GM19455 (cell line): ENCODE data around the gene PAQR4.

Source experiments
- ATAC-seq: cut with Tn5 transposase; IDR thresholded peaks from one replicate; pipeline ENCODE4 v1.9.1; 2021; ENCODE audit not compliant: unreplicated experiment

PAQR4 gene

DNA sequence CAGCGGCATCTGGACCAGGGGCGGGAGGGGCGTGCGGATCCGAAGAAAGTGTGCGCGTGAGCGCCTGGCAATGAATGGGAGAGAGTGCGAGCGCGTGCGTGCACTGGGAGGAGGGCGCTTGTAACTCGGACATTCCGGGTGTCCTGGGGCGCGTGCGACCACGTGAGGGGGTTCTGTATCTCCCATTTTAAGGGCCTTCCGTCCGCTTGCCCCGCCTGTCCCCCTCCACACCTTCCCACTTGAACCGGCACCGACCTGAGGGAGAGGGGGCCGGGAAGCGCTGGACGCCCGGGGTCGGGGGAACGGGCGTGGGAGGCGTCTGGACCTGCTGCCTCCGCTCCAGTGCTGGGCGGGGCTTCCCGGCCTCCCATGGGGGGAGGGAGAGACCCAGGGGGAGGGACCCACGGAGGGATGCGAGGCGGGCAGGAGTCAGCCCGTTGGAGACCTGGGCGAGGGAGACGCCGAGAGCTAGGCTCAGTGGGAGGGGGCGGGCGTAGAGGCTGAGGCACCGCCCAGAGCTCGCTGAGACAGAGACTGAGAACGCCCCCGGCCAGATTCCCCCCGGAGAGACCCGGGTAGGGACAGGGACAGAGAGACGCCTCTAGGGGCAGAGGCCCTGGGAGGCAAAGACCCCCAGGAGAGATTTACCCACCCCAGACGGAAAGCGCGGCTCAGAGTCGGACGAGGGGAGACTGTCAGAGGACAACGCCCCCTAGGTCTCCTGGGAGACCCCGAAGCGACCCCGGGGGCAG, 5.2 kb upstream of the PAQR4 start, which contains the start of gene KREMEN2:
TSS of gene KREMEN2 (plus strand) at position 553 of the 752 bp plus-strand sequence. CDS start 246 bp downstream, outside the sequence.
- no peak for ATAC-seq

DNA sequence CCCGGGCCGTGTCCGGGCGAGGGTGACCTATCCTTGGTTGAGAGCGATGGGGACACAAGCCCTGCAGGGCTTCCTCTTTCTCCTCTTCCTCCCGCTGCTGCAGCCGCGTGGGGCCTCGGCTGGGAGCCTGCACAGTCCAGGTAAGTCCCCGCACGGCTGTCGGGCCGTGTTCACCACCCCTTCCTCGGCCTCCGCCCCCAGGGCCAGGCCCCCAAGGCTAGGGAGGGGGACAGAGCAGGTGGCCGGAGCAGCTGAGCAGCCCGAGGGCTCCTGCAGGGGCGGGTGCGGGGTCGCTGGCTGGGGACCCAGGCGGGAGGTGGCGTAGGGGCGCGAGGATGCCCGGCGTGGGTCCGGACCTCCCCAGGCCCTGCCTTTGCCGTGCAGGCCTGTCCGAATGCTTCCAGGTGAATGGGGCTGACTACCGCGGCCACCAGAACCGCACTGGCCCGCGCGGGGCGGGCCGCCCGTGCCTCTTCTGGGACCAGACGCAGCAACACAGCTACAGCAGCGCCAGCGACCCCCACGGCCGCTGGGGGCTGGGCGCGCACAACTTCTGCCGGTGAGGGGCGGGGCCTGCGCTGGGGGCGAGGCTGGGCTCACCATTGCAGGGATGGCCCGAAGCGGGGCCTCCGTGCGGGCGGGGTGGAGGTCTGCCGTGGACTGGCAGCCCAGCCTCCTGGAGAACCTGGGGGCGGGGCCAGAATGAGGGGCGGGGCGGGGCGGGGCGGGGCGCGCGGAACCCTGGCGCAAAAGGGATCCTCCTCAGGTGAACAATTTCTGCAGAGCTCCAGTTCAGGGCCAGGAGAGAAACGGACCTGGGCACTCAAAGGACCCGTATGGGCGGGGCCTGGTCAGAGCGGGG, 4.4 kb upstream of the PAQR4 start:
- ATAC-seq, result no peak

DNA sequence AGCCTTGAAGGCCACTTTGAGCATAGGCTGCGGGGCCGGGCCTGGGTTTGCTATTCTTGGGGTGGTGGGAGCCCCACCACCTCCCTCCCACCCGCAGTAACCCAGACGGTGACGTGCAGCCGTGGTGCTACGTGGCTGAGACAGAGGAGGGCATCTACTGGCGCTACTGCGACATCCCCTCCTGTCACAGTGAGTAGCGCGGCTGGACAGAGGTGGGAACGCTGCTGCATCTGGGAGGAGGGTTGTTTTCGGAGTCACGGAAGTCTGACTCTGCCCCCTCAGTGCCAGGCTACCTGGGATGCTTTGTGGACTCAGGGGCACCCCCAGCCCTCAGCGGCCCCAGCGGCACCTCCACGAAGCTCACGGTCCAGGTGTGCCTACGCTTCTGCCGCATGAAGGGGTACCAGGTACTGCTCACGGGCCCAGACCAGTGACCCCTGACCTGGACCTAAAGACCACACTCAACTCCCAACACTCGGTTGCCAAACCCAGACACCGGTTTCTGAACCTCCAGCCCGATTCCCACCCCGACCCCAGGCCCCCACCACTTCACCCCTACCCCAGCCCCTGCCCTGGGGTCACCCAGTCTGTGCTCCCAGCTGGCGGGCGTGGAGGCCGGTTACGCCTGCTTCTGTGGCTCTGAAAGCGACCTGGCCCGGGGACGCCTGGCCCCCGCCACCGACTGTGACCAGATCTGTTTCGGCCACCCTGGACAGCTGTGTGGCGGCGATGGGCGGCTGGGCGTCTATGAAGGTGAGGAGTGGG, 2.9 kb upstream of the PAQR4 start:
- no peak for ATAC-seq

DNA sequence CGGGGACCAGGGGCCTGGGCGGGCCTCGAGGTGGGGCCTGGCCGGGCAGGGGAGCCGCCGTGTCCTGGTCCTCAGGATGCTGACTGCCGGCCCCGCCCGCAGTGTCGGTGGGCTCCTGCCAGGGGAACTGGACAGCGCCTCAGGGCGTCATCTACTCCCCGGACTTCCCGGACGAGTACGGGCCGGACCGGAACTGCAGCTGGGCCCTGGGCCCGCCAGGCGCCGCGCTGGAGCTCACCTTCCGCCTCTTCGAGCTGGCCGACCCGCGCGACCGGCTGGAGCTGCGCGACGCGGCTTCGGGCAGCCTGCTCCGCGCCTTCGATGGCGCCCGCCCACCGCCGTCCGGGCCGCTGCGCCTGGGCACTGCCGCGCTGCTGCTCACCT, 2.3 kb upstream of the PAQR4 start:
- no peak for ATAC-seq

DNA sequence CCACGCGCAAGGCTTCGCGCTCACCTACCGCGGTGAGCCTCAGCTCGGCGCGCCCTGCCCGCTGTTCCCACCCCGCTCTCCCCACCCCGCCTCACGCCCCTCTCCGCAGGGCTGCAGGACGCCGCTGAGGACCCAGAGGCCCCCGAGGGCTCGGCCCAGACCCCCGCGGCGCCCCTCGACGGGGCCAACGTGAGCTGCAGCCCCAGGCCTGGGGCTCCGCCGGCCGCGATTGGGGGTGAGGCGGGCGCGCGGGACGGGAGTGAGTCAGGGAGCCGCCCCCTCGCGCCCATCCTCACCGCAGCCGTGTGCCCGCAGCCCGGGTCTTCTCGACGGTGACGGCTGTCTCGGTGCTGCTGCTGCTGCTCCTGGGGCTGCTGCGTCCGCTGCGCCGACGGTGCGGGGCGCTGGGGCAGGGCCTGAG, 1.9 kb upstream of the PAQR4 start:
- ATAC-seq, result no peak

DNA sequence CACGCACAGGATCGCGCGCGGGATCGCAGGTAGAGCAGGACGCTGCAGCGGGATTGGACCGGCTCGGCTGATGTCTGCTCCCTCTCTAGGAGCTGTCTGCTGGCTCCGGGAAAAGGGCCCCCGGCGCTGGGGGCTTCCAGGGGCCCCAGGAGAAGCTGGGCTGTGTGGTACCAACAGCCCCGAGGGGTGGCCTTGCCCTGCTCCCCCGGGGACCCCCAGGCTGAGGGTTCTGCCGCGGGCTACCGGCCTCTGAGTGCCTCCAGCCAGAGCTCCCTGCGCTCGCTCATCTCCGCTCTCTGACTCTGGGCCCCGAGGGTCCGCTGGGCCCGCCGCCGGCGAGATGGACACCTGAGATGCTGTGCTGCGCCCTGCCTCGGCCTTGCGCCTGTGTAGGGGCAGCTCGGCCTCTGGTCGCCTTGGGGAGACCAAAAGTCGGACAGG, 1.4 kb upstream of the PAQR4 start:
- no peak for ATAC-seq

DNA sequence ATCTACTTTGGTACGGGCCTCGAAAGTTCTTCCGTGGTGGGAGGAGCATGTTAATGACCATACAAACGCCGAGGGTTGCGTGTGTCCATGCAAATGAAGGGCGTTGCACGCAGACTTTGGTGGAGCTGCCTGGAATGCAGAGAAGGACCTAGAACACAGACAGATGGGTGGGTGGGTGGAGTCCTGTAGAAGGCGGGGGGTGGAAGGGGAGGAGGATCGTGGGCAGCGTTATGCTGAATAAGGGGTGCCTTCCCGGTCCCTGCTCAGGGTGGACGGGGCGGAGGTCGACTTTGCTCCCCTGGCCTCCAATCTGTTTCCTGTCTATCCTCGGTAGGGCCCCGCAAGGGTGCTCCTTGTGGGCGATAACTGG, 795 bp upstream of the PAQR4 start:
- no peak for ATAC-seq

DNA sequence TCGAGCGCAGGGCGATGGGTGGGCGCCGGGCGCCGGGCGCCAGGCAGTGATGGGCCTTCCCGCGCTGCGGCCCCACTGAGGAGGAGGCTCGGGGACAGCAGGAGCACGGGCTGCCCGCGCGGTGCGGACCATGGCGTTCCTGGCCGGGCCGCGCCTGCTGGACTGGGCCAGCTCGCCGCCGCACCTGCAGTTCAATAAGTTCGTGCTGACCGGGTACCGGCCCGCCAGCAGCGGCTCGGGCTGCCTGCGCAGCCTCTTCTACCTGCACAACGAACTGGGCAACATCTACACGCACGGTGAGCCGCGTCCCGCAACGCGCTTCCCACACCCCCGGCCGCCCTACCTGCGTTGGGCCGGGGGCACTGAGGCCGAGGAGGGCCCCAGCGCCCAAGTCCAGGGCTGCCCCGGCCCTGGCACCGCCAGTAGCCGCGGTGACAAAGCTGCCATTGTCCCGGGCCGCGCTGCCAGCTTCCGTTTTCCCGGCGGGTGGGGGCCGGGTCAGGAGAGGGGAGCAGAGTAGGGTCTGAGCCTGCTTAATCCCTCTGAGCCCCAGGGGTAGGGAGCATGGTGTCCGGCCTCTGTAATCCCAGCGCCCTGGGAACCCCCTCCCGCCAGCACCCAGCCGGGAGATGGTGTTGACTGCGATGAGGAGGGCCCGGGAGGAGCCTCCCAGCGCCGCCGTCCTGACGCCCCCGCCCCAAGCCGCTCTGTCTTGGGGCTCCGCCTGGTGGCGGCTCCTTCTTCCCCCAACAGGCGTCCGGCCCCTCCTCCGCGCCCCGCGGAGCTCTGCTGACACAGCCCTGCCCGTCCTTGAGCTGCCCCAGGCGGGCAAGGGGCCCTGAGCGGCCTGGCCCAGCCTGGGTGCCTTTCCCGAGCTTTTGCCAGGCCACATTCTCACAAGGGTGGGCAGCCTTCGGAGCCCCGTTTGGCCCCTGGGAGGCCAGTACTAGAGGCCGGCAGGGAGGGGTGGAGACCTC, 685 bp downstream of the PAQR4 start:
- no peak for ATAC-seq

DNA sequence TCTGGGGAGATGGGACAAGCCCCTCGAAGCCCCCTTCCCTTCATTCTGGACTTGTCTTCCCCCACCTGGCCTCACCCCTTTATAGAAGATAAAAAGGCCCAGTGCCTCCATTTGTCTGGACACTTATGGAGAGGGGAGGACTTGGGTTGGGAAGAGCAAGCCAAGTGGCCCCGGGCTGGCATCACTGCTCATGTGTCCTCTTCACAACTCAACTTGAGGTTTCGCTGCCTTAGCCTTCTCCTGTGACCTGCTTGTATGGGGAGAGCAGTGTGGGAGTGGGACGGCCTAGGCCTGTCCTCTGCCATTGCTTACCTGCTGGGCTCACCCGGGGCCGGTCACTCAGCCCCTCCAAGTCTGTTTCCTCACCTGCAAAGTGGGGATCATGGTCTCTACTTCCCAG, 1.4 kb downstream of the PAQR4 start:
- ATAC-seq, result no peak

DNA sequence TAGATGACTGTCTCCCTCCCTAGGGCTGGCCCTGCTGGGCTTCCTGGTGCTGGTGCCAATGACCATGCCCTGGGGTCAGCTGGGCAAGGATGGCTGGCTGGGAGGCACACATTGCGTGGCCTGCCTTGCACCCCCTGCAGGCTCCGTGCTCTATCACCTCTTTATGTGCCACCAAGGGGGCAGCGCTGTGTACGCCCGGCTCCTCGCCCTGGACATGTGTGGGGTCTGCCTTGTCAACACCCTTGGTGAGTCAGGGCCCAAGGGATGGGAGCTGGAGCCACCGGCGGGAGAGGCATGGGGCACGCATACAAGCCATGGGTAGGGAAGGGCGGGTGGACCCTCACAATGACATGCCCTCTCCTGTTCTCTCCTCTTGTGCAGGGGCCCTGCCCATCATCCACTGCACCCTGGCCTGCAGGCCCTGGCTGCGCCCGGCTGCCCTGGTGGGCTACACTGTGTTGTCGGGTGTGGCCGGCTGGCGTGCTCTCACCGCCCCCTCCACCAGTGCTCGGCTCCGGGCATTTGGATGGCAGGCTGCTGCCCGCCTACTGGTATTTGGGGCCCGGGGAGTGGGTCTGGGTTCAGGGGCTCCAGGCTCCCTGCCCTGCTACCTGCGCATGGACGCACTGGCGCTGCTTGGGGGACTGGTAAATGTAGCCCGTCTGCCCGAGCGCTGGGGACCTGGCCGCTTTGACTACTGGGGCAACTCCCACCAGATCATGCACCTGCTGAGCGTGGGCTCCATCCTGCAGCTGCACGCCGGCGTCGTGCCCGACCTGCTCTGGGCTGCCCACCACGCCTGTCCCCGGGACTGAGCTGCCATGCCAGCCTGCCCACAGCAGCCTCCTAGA, 2.2 kb downstream of the PAQR4 start:
- ATAC-seq, result no peak

DNA sequence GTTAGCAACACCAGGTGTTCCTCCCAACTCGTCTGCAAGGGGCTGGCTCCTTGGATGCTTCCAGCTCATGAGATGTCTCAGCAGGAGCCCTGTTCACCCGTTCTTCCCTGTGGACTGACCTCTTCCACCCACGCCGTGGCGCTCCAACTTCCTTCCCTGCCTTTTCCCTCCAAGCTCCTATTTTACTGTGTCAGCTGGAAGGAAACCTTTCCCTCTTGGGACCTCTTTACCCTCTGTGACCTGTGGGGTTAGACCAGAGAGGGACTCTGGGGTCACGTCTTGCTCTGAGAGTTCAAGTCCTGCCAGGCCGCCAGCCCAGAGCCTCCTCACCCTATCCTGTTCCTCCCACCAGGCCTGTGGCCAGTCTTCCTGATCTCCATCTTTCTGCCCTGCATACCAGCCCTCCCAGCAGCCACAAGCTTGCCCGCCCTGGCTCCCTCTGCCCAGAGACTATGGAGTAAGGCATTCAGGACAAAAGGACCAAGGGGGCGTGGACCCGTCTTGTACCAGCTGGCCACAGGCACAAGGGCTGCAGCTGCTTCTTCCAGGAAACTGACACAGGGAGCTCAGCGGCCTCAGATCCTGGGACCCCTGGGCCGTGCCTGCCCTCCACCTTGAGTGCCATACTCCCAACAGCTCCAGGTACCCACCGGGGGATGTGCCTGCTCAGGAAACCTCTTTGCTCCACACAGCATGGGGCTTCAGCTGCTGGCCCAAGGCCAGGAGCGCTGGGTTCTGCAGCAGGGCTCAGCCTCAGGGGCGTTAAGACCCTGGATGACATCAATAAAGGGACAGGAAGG, 3.0 kb downstream of the PAQR4 start:
- no peak for ATAC-seq

DNA sequence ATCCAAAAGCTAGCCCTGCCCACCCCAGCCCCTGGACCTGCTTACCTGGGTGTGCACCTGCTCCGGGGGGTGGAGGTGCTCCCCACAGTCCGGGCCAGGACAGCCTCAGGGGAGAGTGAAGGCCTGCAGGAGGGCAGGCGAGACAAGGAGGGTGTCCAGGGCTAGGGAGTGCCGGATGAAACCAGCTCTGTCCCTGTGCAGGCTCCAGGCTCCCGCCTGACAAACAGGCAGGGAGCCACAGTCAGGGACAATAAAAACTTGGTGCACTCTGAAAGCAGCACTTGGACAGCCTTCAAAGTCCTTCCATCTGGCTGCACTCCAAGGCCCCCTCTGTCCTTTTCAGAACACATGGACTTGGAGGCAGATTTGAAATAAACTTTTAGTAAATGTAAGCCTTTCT, 3.9 kb downstream of the PAQR4 start:
- no peak for ATAC-seq

DNA sequence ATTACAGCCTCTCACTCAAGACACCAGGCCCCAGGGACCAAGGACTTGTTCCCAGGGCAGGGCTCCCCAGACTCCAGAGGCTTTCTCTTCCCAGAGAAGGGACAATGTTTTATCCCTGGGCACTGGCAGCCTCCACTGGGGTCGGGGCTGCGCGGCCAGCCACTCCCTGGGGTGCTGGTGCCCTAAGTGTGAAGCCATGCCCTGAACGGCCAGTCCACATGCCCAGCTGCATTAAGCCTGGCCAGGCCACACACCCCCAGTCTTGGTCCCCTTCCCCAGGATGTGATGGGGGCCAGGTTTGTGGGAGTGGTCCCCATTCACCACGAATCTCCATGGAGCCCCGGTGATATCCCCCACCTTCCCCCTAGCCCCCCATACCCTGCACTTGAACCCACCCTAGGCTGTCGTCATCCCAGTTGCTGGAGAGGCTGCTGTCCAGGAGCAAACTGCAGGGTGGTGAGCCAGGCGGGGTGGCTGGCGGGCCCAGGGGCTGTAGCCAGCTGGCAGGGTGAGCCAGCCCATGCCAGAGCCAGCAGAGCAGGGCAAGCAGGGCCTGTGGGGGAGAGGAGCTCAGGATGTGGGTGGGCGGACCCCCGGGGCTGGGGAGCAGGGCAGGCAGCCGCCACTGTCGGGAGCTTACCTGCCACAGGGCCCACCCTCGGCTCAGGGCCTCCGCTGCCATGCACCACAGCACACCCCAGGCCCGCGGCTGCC, 4.6 kb downstream of the PAQR4 start:
- ATAC-seq, result no peak

DNA sequence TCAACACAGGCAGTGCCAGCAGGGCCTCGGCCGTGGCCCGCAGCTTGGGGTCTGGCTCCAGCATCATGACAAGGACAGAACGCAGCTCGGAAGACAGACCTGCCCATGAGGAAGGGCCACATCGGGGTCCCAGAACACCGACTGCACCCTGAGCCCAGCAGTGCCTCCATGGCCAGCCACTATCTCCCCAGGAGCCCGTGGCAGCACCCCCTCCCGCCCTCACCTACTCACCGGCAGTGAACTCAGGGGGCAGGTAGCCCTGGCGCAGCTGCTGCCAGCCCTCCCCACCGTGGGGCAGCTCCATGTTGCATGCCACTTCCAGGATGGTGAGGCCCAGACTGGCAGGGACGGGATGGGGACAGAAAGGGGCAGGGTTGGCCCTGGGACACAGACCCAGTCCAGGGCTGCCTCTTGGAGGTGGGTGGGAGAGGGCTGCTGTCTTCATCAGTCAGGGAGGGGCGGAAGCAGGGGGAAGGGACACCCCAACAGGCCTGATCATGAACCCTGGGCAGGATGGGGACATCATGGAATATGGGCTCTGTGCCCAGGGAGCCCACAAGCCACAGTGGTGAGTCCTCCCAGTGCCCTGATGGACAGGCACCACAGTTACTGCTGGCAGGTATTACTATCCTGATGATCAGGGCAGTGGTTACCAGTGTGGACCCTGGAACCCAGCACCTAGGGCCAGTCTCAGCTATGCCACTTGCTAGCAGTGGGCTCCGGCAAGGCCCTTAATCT, 5.3 kb downstream of the PAQR4 start:
- no peak for ATAC-seq

DNA sequence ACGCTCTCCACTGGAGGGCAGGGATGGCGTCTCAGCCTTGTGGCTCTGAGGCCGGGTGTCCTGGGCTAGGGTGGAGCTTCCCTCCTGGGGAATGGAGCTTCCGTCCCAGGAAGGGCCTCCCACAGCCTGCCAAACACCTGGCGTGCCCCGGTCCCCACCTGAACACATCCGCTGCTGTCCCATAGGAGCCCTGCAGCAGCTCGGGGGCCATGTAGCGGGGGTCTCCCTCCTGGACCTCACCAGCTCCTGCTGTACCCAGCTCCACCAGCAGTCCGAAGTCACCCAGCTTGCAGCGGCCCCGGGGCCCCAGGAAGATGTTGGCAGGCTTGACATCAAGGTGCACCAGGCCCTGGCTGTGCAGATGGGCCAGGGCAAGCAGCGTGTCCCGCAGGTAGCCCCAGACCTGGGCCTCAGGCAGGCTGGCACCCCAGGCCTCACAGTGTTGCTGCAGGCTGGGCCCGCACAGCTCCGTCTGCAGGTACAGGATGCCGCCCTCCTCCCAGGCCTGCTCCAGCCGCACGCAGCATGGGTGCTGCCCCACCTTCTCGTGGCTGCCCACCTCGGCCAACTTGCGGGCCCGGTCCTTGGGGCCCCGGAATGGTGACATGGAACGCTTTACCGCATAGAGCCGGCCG, 6.1 kb downstream of the PAQR4 start:
- no peak for ATAC-seq

DNA sequence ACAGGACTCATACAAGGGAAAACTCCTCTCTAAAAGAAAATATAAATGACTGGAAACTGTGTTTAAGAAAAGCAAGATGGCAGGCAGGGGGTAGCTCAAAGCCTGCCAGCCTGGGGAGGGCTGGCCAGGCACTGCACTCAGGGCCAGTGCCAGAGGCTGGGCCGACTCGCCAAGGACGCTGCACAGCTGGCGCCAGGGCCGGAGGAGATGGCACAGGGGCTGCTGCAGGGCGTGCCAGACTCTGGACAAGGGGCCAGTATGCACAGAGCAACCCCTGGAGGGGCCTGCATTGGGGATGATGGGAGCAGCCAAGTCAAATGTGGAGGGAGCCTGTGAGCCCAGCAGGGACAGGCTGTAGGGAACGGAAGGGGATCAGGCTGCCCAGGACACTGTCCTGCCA, 7.1 kb downstream of the PAQR4 start:
- ATAC-seq, result no peak

DNA sequence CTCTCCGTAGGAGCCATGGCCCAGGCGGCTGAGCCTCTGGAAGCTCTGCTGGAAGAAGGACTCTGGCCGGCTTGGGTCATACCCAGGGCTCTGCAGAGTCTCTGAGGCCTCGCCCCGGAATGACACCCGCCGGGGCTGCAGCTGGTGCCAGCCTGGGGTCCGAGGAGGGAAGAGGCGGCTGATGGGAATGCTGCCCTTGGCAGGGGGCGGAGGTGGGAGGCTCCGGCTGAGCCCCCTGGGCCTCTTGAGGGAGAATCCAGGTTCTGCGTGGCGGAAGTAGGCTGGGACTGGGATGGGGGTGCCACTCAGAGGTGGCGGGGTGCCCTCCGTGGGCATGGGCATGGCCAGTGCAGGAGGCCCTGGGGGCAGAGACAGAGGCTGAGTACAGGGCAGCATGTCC, 7.5 kb downstream of the PAQR4 start:
- ATAC-seq, result no peak
